Midbrain (tissue), 1 donor: ENCODE data around the gene AFG1L.
"Not testable (repeated sequence)": the region's sequence is repeated elsewhere in the genome, so short reads cannot be mapped to it uniquely, and the experiment has no call there.

Experiments used
- DNase-seq: peaks from one replicate; lab custom pipeline; 2025; lab: John Stamatoyannopoulos, UW

AFG1L gene

GRCh38 chr6:108353853-108354252 lies 59.0 kb downstream of the AFG1L start:
- DNase-seq, result no peak

GRCh38 chr6:108355120-108355519 lies 60.3 kb downstream of the AFG1L start:
- DNase-seq, result no peak

GRCh38 chr6:108355890-108356289 lies 61.0 kb downstream of the AFG1L start:
- DNase-seq, result no peak

GRCh38 chr6:108359901-108360882 lies 65.3 kb downstream of the AFG1L start:
- DNase-seq, result no peak

GRCh38 chr6:108360919-108361311 lies 66.1 kb downstream of the AFG1L start:
- DNase-seq, result no peak

GRCh38 chr6:108361312-108361932 lies 66.6 kb downstream of the AFG1L start:
- no peak for DNase-seq

- DNase-seq, result no peak
These were observed 67.6 kb downstream of the AFG1L start for GRCh38 chr6:108362455-108362854.

GRCh38 chr6:108363113-108363512 lies 68.3 kb downstream of the AFG1L start:
- DNase-seq, result no peak

GRCh38 chr6:108363889-108364313 lies 69.0 kb downstream of the AFG1L start:
- DNase-seq, result no peak

- DNase-seq, result no peak
These were observed 69.6 kb downstream of the AFG1L start for GRCh38 chr6:108364470-108364869.

GRCh38 chr6:108365478-108365877 lies 70.6 kb downstream of the AFG1L start:
- peak; percentile 12 for DNase-seq

GRCh38 chr6:108366236-108366635 lies 71.4 kb downstream of the AFG1L start:
- DNase-seq, result no peak

- DNase-seq, result no peak
These were observed 73.7 kb downstream of the AFG1L start for GRCh38 chr6:108368431-108369030.

GRCh38 chr6:108380876-108381275 lies 86.0 kb downstream of the AFG1L start:
- no peak for DNase-seq

- DNase-seq, result no peak
These were observed 89.1 kb downstream of the AFG1L start for GRCh38 chr6:108383981-108384380.

GRCh38 chr6:108389190-108389589 lies 94.3 kb downstream of the AFG1L start:
- DNase-seq, result not testable (repeated sequence)

GRCh38 chr6:108395297-108395696 lies 100.4 kb downstream of the AFG1L start:
- no peak for DNase-seq

- no peak for DNase-seq
These were observed 108.4 kb downstream of the AFG1L start for GRCh38 chr6:108403236-108403635.

GRCh38 chr6:108406943-108407342 lies 112.1 kb downstream of the AFG1L start:
- DNase-seq, result no peak

- DNase-seq, result no peak
These were observed 113.3 kb downstream of the AFG1L start for GRCh38 chr6:108407904-108408827.

GRCh38 chr6:108408861-108409260 lies 114.0 kb downstream of the AFG1L start:
- no peak for DNase-seq
